ENCODE results near the gene BZW1.
A peak's percentile ranks its signal among the peaks of the same experiment; 100 is the strongest.

The BZW1 gene

GRCh38 chr2:200811333-200812121, at the start of gene BZW1:
TSS of gene BZW1 (plus strand) at chr2:200811910. CDS start at chr2:200813218, 1,308 bp downstream.
- peak; percentile 92 for DNase-seq (ENCODE audit: low read depth)

DNA sequence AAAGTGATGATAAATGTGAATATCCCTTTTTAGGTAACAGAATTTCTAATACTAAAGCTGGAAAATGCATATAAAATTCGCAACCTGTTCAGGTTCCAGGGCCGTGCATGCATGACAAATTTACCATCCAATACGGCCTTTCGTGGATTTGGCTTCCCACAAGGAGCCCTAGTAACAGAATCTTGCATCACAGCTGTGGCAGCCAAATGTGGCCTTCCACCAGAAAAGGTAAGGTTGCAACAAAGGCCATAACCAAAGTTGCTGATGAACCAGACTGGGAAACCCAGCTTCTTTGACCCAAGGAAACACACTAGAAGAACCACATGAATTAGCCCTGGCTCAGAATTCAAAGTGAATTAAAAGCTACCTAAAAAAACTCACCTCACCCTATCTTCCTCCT, 49.6 kb upstream of the BZW1 start:
- no peak for DNase-seq (ENCODE audit: low read depth)

DNA sequence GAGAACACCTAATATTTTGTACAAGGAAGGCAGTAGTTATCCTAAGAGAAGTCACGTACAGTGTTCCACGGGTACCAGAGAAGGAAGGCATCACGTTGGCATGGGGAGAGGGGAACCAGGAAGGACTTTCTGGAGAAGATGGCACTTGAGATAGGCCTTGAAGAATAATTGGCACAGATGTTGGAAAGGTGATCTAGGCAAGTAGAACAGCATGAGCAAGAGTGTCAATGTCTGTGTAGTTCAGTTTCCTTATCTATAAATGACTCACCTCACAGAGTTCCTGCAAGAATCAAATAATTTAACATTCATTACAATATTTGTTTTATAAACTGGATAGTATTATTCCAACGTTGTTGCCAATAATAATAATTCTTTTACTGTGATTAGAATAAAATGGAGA, 48.3 kb upstream of the BZW1 start:
- no peak for DNase-seq (ENCODE audit: low read depth)

DNA sequence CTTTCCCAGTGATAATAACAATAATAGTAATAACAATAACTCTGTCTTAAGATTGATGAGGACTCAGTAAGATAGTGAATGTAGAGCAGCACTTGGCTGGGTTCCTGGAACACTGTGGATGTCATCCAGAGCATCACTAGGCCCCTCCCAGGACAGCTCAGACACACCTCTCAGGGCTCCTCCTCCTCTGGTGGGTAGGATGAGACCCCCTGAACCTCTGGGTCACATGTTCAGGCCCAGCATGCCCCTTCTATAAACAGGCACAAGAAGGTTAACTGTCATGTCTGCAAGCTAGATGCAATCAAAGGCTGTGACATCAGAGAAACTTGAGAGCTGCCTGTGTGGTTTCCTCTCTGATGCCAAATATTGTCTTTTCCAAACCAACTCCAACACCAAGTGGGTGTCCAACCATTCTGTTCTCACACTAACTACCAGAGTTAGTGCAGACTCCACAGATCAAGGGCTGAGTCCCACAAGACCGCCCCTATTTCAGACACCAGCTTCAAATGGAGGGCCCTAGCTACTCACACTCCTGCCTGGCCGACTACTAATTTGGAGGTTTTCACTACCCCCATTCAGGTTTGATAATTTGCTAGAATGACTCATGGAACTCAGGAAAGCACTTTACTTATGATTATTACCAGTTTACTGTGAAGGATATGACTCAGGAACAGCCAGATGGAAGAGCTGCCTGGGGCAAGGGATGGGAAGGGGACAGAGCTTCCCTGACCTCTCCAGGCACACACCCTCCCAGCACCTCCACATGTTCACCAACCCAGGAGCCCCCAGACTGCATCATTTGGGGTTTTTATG, 46.4 kb upstream of the BZW1 start:
- DNase-seq (ENCODE audit: low read depth): peak; percentile 85

- DNase-seq (ENCODE audit: low read depth): no peak
Observed at GRCh38 chr2:200765995-200766660, 45.6 kb upstream of the BZW1 start.

DNA sequence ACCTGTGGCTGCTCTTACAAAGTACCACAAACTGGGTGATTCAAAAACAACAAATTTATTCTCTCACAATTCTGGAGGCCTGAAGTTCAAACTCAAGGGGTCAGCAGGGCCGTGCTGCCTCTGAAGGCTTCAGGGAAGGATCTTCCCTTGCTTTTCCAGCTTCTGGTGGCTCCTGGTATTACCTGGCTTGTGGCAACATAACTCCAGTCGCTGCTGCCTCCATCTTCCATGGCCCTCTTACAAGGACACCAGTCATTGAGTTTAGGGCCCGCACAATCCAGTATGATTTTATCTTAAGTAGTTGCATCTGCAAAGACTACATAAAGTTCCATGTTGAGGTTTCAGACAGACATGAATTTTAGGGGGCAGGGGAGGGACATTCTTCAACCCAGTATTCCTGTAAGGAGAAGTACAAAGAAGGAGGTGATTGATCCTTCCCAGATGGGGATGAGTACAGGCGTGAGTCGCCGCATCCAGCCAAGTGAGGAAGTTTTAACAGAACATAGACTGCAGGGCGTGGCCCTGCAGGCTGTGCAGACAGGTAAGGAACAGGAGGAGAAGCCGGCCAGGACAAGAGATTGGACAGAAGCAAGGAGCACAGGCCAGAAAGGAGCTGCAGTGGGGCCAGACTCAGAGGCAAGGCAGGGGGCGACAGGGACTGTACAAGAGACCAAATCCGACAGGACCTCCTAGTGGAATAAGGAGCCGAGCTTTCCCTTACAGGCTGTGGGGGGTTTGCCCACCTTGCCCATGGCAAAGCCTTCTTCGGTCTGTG, 44.4 kb upstream of the BZW1 start:
- no peak for DNase-seq (ENCODE audit: low read depth)

- DNase-seq (ENCODE audit: low read depth): no peak
Observed at GRCh38 chr2:200770847-200771246, 40.9 kb upstream of the BZW1 start.

GRCh38 chr2:200772620-200773019, 39.1 kb upstream of the BZW1 start:
- DNase-seq (ENCODE audit: low read depth): no peak

GRCh38 chr2:200773083-200773482, 38.6 kb upstream of the BZW1 start:
- DNase-seq (ENCODE audit: low read depth): no peak

GRCh38 chr2:200774920-200775319, 36.8 kb upstream of the BZW1 start:
- DNase-seq (ENCODE audit: low read depth): no peak

- DNase-seq (ENCODE audit: low read depth): no peak
Observed at GRCh38 chr2:200777275-200777674, 34.4 kb upstream of the BZW1 start.

DNA sequence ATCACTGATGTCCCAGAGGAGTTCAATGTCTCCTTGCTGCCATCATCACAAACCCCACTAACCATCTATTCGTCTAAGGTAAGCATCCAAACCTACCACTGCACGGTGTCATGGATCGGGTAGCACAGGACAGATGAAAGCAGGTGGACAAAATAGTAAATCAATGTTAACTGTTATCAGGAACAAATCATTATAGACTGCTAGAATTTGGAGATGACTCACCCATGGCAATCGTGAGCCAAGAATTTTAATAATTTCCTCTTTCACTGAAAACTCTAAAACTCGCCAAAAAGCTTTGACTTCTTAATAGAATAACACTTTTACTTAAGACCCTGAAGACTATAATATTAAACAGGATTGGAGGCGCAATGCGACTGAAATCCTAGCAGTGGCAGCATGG, 33.7 kb upstream of the BZW1 start:
- no peak for DNase-seq (ENCODE audit: low read depth)

DNA sequence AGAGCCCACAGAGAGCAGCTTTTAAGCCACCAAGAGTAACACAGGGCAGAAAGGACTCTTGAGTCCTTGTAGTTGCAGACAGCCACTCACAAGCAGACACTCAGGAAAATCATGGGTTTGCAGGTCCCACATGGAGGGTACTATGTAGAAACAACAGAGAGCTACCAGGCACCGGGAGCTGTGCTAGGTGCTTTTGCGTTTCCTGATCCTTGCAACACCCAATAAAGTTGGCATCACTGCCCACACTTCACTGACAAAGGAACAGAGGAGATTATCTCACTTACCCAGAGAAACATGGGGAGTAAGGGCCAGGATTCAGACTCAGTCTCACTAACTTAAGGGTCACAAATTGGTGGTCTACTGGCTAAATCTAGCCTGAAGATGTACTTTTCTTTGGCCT, 32.5 kb upstream of the BZW1 start:
- no peak for DNase-seq (ENCODE audit: low read depth)

- no peak for DNase-seq (ENCODE audit: low read depth)
Observed at GRCh38 chr2:200781616-200782015, 30.1 kb upstream of the BZW1 start.

DNA sequence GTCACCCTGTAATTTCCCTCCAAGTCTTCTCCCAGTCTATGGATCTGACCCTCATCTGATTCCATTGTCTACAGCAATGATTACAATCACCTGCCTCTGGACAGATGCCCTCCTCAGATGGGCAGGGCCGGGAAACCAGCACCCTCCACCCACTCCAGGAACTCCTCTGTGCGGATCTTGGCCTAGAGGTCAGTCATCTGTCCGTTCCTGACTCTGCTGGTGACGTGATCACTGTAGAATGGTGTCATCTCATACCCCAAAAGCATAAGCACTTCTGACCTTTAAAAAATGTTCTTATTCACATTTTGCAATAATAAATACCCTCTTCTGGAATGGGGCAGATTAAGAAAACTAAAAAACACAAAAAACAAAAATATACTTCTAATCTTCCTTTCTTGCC, 29.5 kb upstream of the BZW1 start:
- DNase-seq (ENCODE audit: low read depth): no peak

DNA sequence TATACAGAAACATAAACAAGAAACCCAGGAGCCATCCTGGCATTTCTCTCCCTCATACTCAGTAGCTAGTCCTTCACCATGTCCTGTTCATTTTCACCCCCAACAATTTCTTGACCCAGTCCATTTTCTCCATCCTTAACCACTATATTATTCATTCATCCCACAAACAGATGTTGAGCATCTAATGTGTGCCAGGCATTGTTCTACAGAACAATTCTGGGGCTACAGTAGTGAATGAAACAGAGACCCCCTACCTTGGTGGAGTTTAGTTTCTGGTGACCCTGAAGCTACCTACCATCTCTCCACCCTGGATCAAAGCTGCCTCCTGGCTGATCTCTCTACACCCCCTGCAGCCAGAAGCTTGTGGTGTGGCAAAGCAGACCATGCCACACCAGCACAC, 27.5 kb upstream of the BZW1 start:
- no peak for DNase-seq (ENCODE audit: low read depth)

GRCh38 chr2:200786423-200786822, 25.3 kb upstream of the BZW1 start:
- no peak for DNase-seq (ENCODE audit: low read depth)

- no peak for DNase-seq (ENCODE audit: low read depth)
Observed at GRCh38 chr2:200786826-200787225, 24.9 kb upstream of the BZW1 start.

DNA sequence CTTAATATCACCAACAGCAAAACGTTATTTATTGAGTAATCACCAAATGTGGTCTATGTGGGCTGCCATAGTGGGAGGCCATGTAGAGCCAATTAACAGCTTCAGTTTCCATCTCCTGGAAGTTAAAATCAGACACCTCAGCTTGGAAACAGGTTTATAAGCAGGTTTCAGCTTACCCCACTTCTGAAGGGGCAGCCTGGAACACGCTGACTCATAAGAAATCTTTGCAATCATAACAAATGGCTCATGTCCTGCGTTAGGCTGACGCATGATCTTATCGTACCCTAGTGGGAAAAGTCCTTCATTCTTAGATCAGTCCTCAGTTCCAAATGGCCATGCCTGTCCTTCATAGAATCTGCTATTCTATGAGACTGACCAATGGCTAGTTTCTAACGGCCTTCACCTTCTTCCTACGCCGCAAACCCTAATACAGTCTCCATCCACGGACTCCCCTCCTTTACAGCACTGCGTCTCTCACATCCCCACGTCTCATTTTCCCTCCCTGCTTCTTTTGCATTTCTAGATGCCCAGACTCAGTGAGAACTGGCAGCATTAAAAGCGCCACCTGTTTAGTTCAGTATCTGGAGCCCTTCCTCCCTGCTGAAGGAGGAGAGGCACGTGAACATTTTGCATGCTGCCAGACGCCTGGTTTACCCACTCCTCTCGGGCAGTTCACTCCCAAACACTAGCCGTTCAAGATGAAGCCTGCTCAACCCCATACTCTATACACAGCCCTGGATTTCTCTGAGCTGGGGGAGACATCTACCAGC, 24.2 kb upstream of the BZW1 start:
- peak; percentile 76 for DNase-seq (ENCODE audit: low read depth)

GRCh38 chr2:200788121-200788718, 23.5 kb upstream of the BZW1 start:
- DNase-seq (ENCODE audit: low read depth): no peak

- DNase-seq (ENCODE audit: low read depth): no peak
Observed at GRCh38 chr2:200790185-200790584, 21.5 kb upstream of the BZW1 start.
